Measurements from ENCODE around the gene MZT1.

MZT1 gene

DNA sequence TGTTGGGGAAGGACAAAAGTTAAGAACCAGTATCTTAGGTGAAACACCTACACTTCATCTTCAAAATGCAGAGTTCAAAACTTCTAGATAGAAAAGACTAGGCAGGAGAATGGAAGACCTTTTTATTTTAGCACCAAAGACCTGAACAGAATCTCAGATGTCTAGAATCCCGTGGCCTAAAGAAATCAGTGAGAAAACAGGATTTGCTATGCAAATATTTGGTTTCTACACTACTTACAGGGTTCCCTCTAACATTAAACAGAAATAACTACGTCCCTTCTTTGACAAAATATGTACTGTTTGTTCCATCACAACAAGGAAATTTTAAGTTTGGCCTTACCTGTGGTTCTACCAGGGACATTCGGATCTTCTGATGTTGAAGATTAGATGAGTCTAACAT lies 32.8 kb upstream of the MZT1 start:
- peaks cover 24% of the 10 kb centered on the region for H3K4me1 ChIP-seq (ENCODE audit: control insufficient read depth, low read length)
- H3F3A ChIP-seq (ENCODE audit: control insufficient read depth, insufficient read depth), result peaks cover 11% of the 10 kb centered on the region
- H3K27ac ChIP-seq (ENCODE audit: low read depth, low read length), result peak overlapping the region; percentile 34
- TF ChIP-seq, protein P1, sequence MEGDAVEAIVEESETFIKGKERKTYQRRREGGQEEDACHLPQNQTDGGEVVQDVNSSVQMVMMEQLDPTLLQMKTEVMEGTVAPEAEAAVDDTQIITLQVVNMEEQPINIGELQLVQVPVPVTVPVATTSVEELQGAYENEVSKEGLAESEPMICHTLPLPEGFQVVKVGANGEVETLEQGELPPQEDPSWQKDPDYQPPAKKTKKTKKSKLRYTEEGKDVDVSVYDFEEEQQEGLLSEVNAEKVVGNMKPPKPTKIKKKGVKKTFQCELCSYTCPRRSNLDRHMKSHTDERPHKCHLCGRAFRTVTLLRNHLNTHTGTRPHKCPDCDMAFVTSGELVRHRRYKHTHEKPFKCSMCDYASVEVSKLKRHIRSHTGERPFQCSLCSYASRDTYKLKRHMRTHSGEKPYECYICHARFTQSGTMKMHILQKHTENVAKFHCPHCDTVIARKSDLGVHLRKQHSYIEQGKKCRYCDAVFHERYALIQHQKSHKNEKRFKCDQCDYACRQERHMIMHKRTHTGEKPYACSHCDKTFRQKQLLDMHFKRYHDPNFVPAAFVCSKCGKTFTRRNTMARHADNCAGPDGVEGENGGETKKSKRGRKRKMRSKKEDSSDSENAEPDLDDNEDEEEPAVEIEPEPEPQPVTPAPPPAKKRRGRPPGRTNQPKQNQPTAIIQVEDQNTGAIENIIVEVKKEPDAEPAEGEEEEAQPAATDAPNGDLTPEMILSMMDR (IDR thresholded peaks at IDR 0.05; ENCODE audit: low read depth, low read length, poor library complexity, severe bottlenecking), result no peak
- TF ChIP-seq EZH2phosphoT487 (IDR thresholded peaks at IDR 0.05; ENCODE audit: borderline replicate concordance, low read length), result no peak
- H3K9me3 ChIP-seq (ENCODE audit: control insufficient read depth, insufficient read depth, low read length), result no peaks in the 10 kb centered on the region
- no peaks in the 10 kb centered on the region for H3K9me2 ChIP-seq (replicated peaks; ENCODE audit: control insufficient read depth, low read length)
- peaks cover 4% of the 10 kb centered on the region for H3K79me2 ChIP-seq (ENCODE audit: control insufficient read depth, low read length)
- no peaks in the 10 kb centered on the region for H3K27me3 ChIP-seq (ENCODE audit: control insufficient read depth, low read length)
- peak overlapping the region; percentile 21; the same call in 1 of the 2 replicates for H3K4me2 ChIP-seq (ENCODE audit: low read length)
- H4K20me1 ChIP-seq (ENCODE audit: control insufficient read depth, insufficient read depth, low read depth, low read length), result 0 out of 2 replicates have a peak, but pooled peaks cover 4% of the 10 kb centered on the region
- H3K36me3 ChIP-seq (ENCODE audit: control insufficient read depth, low read length), result peaks cover 92% of the 10 kb centered on the region
- H3K4me3 ChIP-seq (ENCODE audit: low read length), result no peak overlapping the region

DNA sequence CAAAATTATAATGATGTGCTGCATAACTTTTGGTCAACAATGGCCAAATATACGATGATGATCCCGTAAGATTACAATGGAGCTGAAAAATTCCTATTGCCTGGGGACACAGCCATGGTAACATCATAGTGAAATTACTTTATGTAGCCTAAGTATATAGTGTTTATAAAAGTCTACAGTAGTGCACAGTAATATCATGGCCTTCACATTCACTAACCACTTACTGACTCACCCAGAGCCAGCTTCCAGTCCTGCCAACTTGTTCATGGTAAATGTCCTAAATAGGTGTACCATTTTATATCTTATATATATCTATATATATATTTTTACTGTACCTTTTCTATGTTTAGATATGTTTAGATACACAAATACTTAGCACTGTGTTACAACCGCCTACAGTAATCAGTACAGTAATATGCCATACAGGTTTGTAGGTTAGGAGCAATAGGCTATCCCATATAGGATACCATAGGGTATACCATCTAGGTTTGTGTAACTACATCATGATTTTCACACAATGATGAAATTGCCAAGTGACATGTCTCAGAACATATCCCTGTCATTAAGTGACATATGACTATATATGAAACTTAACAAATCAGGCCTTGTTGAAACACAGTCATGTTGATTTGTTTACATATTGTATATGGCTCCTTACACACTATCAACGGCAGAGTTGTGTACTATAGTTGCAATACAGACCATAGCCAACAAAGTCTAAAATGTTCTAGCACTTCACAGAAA lies 30.5 kb upstream of the MZT1 start:
- no peaks in the 10 kb centered on the region for H3K9me3 ChIP-seq (ENCODE audit: control insufficient read depth, insufficient read depth, low read length)
- no peak for TF ChIP-seq EZH2phosphoT487 (IDR thresholded peaks at IDR 0.05; ENCODE audit: borderline replicate concordance, low read length)
- TF ChIP-seq, protein P1 (IDR thresholded peaks at IDR 0.05; ENCODE audit: low read depth, low read length, poor library complexity, severe bottlenecking), result no peak
- H3K27me3 ChIP-seq (ENCODE audit: control insufficient read depth, low read length), result no peaks in the 10 kb centered on the region
- H3K36me3 ChIP-seq (ENCODE audit: control insufficient read depth, low read length), result peaks cover 89% of the 10 kb centered on the region
- H3K4me1 ChIP-seq (ENCODE audit: control insufficient read depth, low read length), result peaks cover 24% of the 10 kb centered on the region
- H4K20me1 ChIP-seq (ENCODE audit: control insufficient read depth, insufficient read depth, low read depth, low read length), result 0 out of 2 replicates have a peak, but pooled peaks cover 4% of the 10 kb centered on the region
- H3K4me2 ChIP-seq (ENCODE audit: low read length), result no peak overlapping the region
- H3F3A ChIP-seq (ENCODE audit: control insufficient read depth, insufficient read depth), result peaks cover 17% of the 10 kb centered on the region
- no peak overlapping the region for H3K27ac ChIP-seq (ENCODE audit: low read depth, low read length)
- H3K79me2 ChIP-seq (ENCODE audit: control insufficient read depth, low read length), result peaks cover 20% of the 10 kb centered on the region
- no peaks in the 10 kb centered on the region for H3K9me2 ChIP-seq (replicated peaks; ENCODE audit: control insufficient read depth, low read length)
- H3K4me3 ChIP-seq (ENCODE audit: low read length), result no peak overlapping the region

GRCh38 chr13:72754111-72754510 lies 26.7 kb upstream of the MZT1 start:
- Histone ChIP-seq H3K27me3 (ENCODE audit: control insufficient read depth, low read length) (no peaks in the 10 kb centered on the region), H3K9me3 (ENCODE audit: control insufficient read depth, insufficient read depth, low read length) (no peaks in the 10 kb centered on the region), H3K27ac (ENCODE audit: low read depth, low read length) (no peak overlapping the region), H3K36me3 (ENCODE audit: control insufficient read depth, low read length) (peaks cover 90% of the 10 kb centered on the region), H3K4me1 (ENCODE audit: control insufficient read depth, low read length) (no peaks in the 10 kb centered on the region), H3K9me2 (replicated peaks; ENCODE audit: control insufficient read depth, low read length) (no peaks in the 10 kb centered on the region), H3K79me2 (ENCODE audit: control insufficient read depth, low read length) (peaks cover 57% of the 10 kb centered on the region), H3K4me3 (ENCODE audit: low read length) (no peak overlapping the region), H4K20me1 (ENCODE audit: control insufficient read depth, insufficient read depth, low read depth, low read length) (0 out of 2 replicates have a peak, but pooled peaks cover 11% of the 10 kb centered on the region), H3K4me2 (ENCODE audit: low read length) (no peak overlapping the region), H3F3A (ENCODE audit: control insufficient read depth, insufficient read depth) (peaks cover 15% of the 10 kb centered on the region)
- TF ChIP-seq, protein P1 (IDR thresholded peaks at IDR 0.05; ENCODE audit: low read depth, low read length, poor library complexity, severe bottlenecking), result no peak
- no peak for TF ChIP-seq EZH2phosphoT487 (IDR thresholded peaks at IDR 0.05; ENCODE audit: borderline replicate concordance, low read length)

All from DOHH2 (cell line).